Neuronal stem cell (in vitro differentiated cells): ENCODE data around the gene MAML2.

Source experiments
- DNase-seq: peaks from one replicate; pipeline ENCODE4 v3.0.0-alpha.2; 2013; ENCODE audit warnings: low spot score
- H2AFZ ChIP-seq: one replicate; pipeline ENCODE4 v1.6.1; 2013; ENCODE audit warnings: mild to moderate bottlenecking, low read length, inconsistent platforms
- H2AK5ac ChIP-seq: 2 replicates; pipeline ENCODE4 v1.6.1; 2013; ENCODE audit warnings: low read depth, mild to moderate bottlenecking, inconsistent platforms, low read length, moderate library complexity, mixed read lengths
- H2BK120ac ChIP-seq: 2 replicates; pipeline ENCODE4 v1.6.1; 2013; ENCODE audit warnings: low read depth, mild to moderate bottlenecking, inconsistent platforms, low read length, moderate library complexity, mixed read lengths
- H2BK12ac ChIP-seq: one replicate; pipeline ENCODE4 v1.6.1; 2013; ENCODE audit warnings: low read length, inconsistent platforms
- H2BK15ac ChIP-seq: 2 replicates; pipeline ENCODE4 v1.6.1; 2013; ENCODE audit warnings: mild to moderate bottlenecking, low read length, inconsistent platforms, mixed read lengths
- H2BK5ac ChIP-seq: one replicate; pipeline ENCODE4 v1.6.1; 2013; ENCODE audit warnings: inconsistent platforms, mild to moderate bottlenecking, low read length, moderate library complexity
- H3K14ac ChIP-seq: one replicate; pipeline ENCODE4 v1.6.1; 2013; ENCODE audit warnings: low read length, inconsistent platforms
- H3K18ac ChIP-seq: 2 replicates; pipeline ENCODE4 v1.6.1; 2013; ENCODE audit warnings: low read length, inconsistent platforms
- H3K23ac ChIP-seq: 2 replicates; pipeline ENCODE4 v1.6.1; 2013; ENCODE audit warnings: low read depth, mild to moderate bottlenecking, mixed read lengths, low read length, inconsistent platforms; ENCODE audit not compliant: poor library complexity
- H3K27ac ChIP-seq: replicated peaks from 3 replicates; pipeline ENCODE4 v1.5.1; 2013; ENCODE audit warnings: low read length, inconsistent platforms
- H3K27me3 ChIP-seq, 3 experiments: 2 replicates each; pipeline ENCODE4 v1.6.1; 2013; ENCODE audit warnings: low read length in 3 of 3, mild to moderate bottlenecking in 2 of 3, inconsistent platforms in 1 of 3, low read depth in 1 of 3, mixed read lengths in 1 of 3, moderate library complexity in 1 of 3; ENCODE audit not compliant: control insufficient read depth in 3 of 3, insufficient read depth in 3 of 3
- H3K36me3 ChIP-seq, 2 donors: replicated peaks in 1 of 2; 2 replicates each; pipeline ENCODE4 v1.6.1; 2013; ENCODE audit warnings: low read length in 2 of 2; ENCODE audit not compliant: control insufficient read depth in 2 of 2, insufficient read depth in 2 of 2
- H3K4ac ChIP-seq: 2 replicates; pipeline ENCODE4 v1.6.1; 2013; ENCODE audit warnings: inconsistent platforms, mild to moderate bottlenecking, low read length, moderate library complexity
- H3K4me1 ChIP-seq, 2 donors: 1 replicate in 1 of 2; 2 replicates in 1 of 2; pipeline ENCODE4 v1.6.1; 2013; ENCODE audit warnings: low read length in 2 of 2, low read depth in 1 of 2; ENCODE audit not compliant: control insufficient read depth in 2 of 2, insufficient read depth in 1 of 2
- H3K4me2 ChIP-seq: one replicate; pipeline ENCODE4 v1.6.1; 2013; ENCODE audit warnings: mild to moderate bottlenecking, low read length, inconsistent platforms; ENCODE audit not compliant: insufficient read depth, poor library complexity, severe bottlenecking
- H3K4me3 ChIP-seq, 2 donors: 2 replicates each; pipeline ENCODE4 v1.5.1; 2013; ENCODE audit warnings: low read length in 2 of 2, mild to moderate bottlenecking in 2 of 2, inconsistent platforms in 1 of 2, moderate library complexity in 1 of 2
- H3K79me1 ChIP-seq: one replicate; pipeline ENCODE4 v1.6.1; 2013; ENCODE audit warnings: low read depth, mild to moderate bottlenecking, inconsistent platforms, low read length, moderate library complexity
- H3K9ac ChIP-seq: one replicate; pipeline ENCODE4 v1.6.1; 2013; ENCODE audit warnings: mild to moderate bottlenecking, low read depth, low read length, inconsistent platforms; ENCODE audit not compliant: poor library complexity
- H3K9me3 ChIP-seq, 2 donors: replicated peaks in 1 of 2; 2 replicates each; pipeline versions ENCODE3 to v1.6.1; 2013; ENCODE audit warnings: low read length in 2 of 2, mild to moderate bottlenecking in 2 of 2, inconsistent platforms in 1 of 2, low read depth in 1 of 2, mixed read lengths in 1 of 2, moderate library complexity in 1 of 2; ENCODE audit not compliant: control insufficient read depth in 2 of 2, insufficient read depth in 1 of 2
- H4K8ac ChIP-seq: one replicate; pipeline ENCODE4 v1.6.1; 2013; ENCODE audit warnings: low read depth, mild to moderate bottlenecking, inconsistent platforms, low read length, moderate library complexity
- H4K91ac ChIP-seq: one replicate; pipeline ENCODE4 v1.6.1; 2013; ENCODE audit warnings: low read length, low read depth, mild to moderate bottlenecking, inconsistent platforms; ENCODE audit not compliant: poor library complexity
- WGBS, 2 donors: extraction: QIAGEN DNeasy Blood & Tissue Kit; methylation state at CpG; one replicate each; pipeline ENCODE4 v1.1.7; 2013; ENCODE audit warnings: missing lambda C conversion rate in 2 of 2, mixed read lengths in 1 of 2; ENCODE audit not compliant: insufficient read length in 2 of 2, insufficient replicate concordance in 1 of 2; ENCODE audit errors: extremely low coverage in 2 of 2; 5-methylcytosine and 5-hydroxymethylcytosine counted together

The MAML2 gene

DNA sequence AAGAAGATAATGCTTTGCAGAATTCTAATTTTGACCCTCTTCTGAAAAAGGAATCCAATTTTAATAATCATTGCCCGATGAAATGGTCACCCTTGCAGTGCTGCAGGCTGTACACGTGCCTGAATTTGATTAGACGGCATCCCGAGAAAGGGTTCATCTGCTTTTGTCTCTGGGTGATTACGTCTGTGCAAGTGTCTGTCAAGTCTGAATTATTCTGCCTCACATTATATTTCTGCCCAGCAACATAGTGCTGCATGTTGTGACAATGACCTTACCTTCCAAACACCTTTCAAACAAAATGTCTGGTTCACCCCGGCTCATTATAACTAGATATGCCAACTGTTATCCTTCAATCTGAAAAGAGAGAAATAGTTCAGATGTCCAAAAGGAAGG is 164.1 kb downstream of the MAML2 start:
- no peak for DNase-seq
- Histone ChIP-seq H3K27ac (no peak overlapping the region), H3K4ac (no peak overlapping the region), H4K91ac (no peak overlapping the region), H3K4me3 (no peak overlapping the region), H2BK120ac (no peak overlapping the region), H3K27me3 (no peaks in the 10 kb centered on the region), H3K14ac (no peak overlapping the region), H3K36me3 (no peaks in the 10 kb centered on the region), H3K9me3 (peaks cover 0 to 2% of the 10 kb centered on the region in 2 donors), H3K4me2 (no peak overlapping the region), H3K23ac (no peak overlapping the region), H3K18ac (no peak overlapping the region), H2BK5ac (no peak overlapping the region), H2AFZ (no peak overlapping the region), H2AK5ac (no peak overlapping the region), H3K4me1 (peaks cover 1 to 7% of the 10 kb centered on the region in 2 donors), H4K8ac (no peak overlapping the region), H3K9ac (no peak overlapping the region), H3K79me1 (no peaks in the 10 kb centered on the region), H2BK15ac (no peak overlapping the region), H2BK12ac (no peak overlapping the region)
- no CpG with 5 or more reads among the region's 6 CpGs for WGBS, 2 donors

DNA sequence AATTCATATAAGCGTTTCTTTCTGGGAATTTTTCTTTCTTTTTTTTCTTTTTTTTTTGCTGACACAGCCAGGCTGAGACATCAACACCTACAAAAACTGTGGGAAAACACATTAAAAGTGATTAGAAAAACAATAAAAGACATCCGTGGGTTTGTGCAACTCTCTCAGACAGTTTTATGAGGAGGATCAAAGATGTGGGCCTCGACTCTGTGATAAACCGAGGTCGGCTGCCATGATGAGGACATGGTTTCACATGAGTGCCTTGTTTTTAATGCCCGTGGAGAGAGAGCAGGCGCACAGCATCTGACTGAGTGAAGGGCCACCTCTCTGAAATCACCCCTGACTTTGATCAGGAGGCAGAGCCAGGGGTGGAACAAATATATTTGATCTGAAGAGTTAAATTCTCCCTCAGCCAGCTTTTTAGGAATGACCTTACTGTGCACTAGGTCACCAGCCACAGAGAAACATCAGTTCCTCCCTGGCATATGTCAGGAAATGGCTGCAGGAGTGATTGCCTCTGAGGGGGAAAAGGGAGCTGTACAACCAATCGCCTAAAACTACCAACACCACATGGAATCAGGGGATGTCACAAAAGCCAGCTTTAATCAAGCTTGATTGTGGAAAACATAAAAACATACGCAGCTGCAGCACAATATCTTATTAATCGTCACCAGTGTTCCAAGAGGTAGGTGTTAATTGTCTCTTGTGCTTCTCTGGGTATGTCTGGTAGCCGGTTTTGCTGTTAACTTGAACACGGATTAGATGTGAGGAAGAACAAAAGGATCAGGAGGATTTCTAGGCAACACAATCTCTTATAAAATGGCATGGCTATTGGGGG is 164.7 kb downstream of the MAML2 start:
- no peak overlapping the region for H3K4ac ChIP-seq

DNA sequence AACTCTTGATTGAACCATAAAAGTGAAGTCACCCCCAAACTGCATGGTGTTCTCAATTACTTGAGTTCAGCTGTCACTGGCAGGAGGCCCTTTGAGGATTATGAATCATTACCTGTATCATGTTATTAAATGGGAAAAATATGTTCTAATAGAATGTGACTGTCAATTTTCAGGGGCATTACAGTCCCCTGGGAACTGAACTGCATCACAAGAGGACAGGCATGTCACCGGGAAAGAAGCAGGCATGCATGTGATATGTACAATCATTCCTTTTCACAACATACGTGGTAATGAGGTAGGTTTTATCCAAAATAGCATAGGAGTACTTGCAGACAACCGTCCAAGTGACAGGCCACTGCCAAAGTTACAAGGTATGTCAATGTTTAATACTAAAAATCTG is 165.8 kb downstream of the MAML2 start:
- H3K9ac ChIP-seq: no peak overlapping the region
- no peaks in the 10 kb centered on the region for H3K36me3 ChIP-seq
- H3K9me3 ChIP-seq: peaks cover 0 to 2% of the 10 kb centered on the region in 2 donors
- H3K4me2 ChIP-seq: no peak overlapping the region
- peaks cover 1 to 7% of the 10 kb centered on the region in 2 donors for H3K4me1 ChIP-seq
- no peak overlapping the region for H2BK15ac ChIP-seq
- H3K18ac ChIP-seq: no peak overlapping the region
- no CpG with 5 or more reads among the region's 3 CpGs for WGBS, 2 donors
- H2BK12ac ChIP-seq: no peak overlapping the region
- H3K4ac ChIP-seq: no peak overlapping the region
- no peak overlapping the region for H2BK5ac ChIP-seq
- no peak overlapping the region for H3K23ac ChIP-seq
- no peak overlapping the region for H2AK5ac ChIP-seq
- no peaks in the 10 kb centered on the region for H3K27me3 ChIP-seq
- H2AFZ ChIP-seq: no peak overlapping the region
- no peak overlapping the region for H4K8ac ChIP-seq
- H3K14ac ChIP-seq: no peak overlapping the region
- H3K79me1 ChIP-seq: no peaks in the 10 kb centered on the region
- H3K27ac ChIP-seq: no peak overlapping the region
- no peak overlapping the region for H4K91ac ChIP-seq
- H2BK120ac ChIP-seq: no peak overlapping the region
- no peak for DNase-seq
- H3K4me3 ChIP-seq: no peak overlapping the region

More for the DNA sequence above, 164.7 kb downstream of the MAML2 start:
- Histone ChIP-seq H3K9ac (no peak overlapping the region), H2BK12ac (no peak overlapping the region), H3K36me3 (no peaks in the 10 kb centered on the region), H4K8ac (no peak overlapping the region), H3K4me3 (no peak overlapping the region), H3K4me2 (no peak overlapping the region), H2AK5ac (no peak overlapping the region), H2BK120ac (no peak overlapping the region), H2AFZ (no peak overlapping the region), H3K27ac (no peak overlapping the region), H3K27me3 (no peaks in the 10 kb centered on the region), H3K4me1 (peaks cover 1 to 7% of the 10 kb centered on the region in 2 donors), H3K9me3 (peaks cover 0 to 2% of the 10 kb centered on the region in 2 donors), H2BK5ac (no peak overlapping the region), H2BK15ac (no peak overlapping the region), H4K91ac (no peak overlapping the region), H3K14ac (no peak overlapping the region), H3K18ac (no peak overlapping the region), H3K79me1 (no peaks in the 10 kb centered on the region), H3K23ac (no peak overlapping the region)
- WGBS, 2 donors: no CpG with 5 or more reads among the region's 12 CpGs
- no peak for DNase-seq

DNA sequence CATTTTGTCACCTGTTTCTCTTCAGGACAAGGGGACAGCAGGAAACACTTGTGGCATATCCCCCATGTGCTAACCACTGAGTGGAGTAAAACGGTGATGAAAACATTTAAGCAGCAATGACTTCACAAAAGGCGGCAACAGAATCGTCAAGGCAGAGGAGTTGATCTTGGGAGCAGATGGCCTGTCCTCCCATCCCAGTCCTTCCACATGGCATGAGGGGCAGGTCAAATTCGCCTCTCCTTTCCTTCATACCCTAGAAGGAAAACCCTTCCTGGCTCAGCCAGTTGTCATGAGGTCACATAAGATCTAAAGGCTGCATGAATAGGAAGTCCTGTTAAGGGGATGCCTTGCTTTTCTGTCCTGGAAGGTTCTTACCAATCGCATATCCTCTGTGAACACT is 169.1 kb downstream of the MAML2 start:
- no CpG with 5 or more reads among the region's 5 CpGs for WGBS, 2 donors
- H3K9ac ChIP-seq: no peak overlapping the region
- H3K36me3 ChIP-seq: no peaks in the 10 kb centered on the region
- H4K8ac ChIP-seq: no peak overlapping the region
- H2AK5ac ChIP-seq: no peak overlapping the region
- no peak overlapping the region for H3K4me2 ChIP-seq
- H3K9me3 ChIP-seq: no peaks in the 10 kb centered on the region
- no peak overlapping the region for H2BK15ac ChIP-seq
- DNase-seq: no peak
- H3K4me1 ChIP-seq: peaks cover 1 to 6% of the 10 kb centered on the region in 2 donors
- no peak overlapping the region for H2BK12ac ChIP-seq
- H2BK5ac ChIP-seq: no peak overlapping the region
- H4K91ac ChIP-seq: no peak overlapping the region
- no peak overlapping the region for H3K23ac ChIP-seq
- no peak overlapping the region for H3K4ac ChIP-seq
- no peaks in the 10 kb centered on the region for H3K79me1 ChIP-seq
- H2AFZ ChIP-seq: no peak overlapping the region
- no peak overlapping the region for H2BK120ac ChIP-seq
- H3K27ac ChIP-seq: no peak overlapping the region
- H3K14ac ChIP-seq: no peak overlapping the region
- no peaks in the 10 kb centered on the region for H3K27me3 ChIP-seq
- no peak overlapping the region for H3K4me3 ChIP-seq
- H3K18ac ChIP-seq: no peak overlapping the region
